ENCODE results near the gene FBXL3. TPM values are rescaled to one million over a fixed set of nuclear protein-coding genes. Genes with fewer than 3 reads are reported as not detected.

Gene FBXL3
- total and polyA plus RNA-seq, 2 of the 13 experiments (the other 11 are each of a cell fraction or from before 2014, with no cell fraction given) = 11.5 to 18.5 TPM

- peak; percentile 87 for TF ChIP-seq TP53 (CRISPR knock-in tag; conservative IDR thresholded peaks at IDR 0.05)
- peak; percentile 39; the same call in 1 of the 2 replicates for TF ChIP-seq FOSL1 (CRISPR knock-in tag; IDR thresholded peaks at IDR 0.05; ENCODE audit: borderline replicate concordance)
- no peak for TF ChIP-seq KLF11 (CRISPR knock-in tag; IDR thresholded peaks at IDR 0.05)
- TF ChIP-seq ZNF557 (CRISPR knock-in tag; IDR thresholded peaks at IDR 0.05) = peak; percentile 87; the same call in 1 of the 2 replicates
- no peak; the same call in none of the 2 replicates for TF ChIP-seq ZBED4 (CRISPR knock-in tag; IDR thresholded peaks at IDR 0.05; ENCODE audit: borderline replicate concordance)
- peak; percentile 65; the same call in 1 of the 2 replicates for TF ChIP-seq THAP9 (CRISPR knock-in tag; IDR thresholded peaks at IDR 0.05; ENCODE audit: borderline replicate concordance)
- no peak for TF ChIP-seq ADNP (CRISPR knock-in tag; IDR thresholded peaks at IDR 0.05)
- TF ChIP-seq PPARG (CRISPR knock-in tag; conservative IDR thresholded peaks at IDR 0.05) = no peak
- TF ChIP-seq KDM2A (CRISPR knock-in tag; IDR thresholded peaks at IDR 0.05; ENCODE audit: borderline replicate concordance, low read depth) = peak; percentile 90
- no peak for TF ChIP-seq EZH2 (conservative IDR thresholded peaks at IDR 0.05; ENCODE audit: low read depth, low read length)
- TF ChIP-seq MAFK (conservative IDR thresholded peaks at IDR 0.05 in 1 of 2, IDR thresholded peaks at IDR 0.05 in 1 of 2; ENCODE audit: low read length in 2 of 2) = no peak
- TF ChIP-seq ZNF766 (CRISPR knock-in tag; IDR thresholded peaks at IDR 0.05; ENCODE audit: borderline replicate concordance) = peak; percentile 95
- TF ChIP-seq ZMYM4 (CRISPR knock-in tag; IDR thresholded peaks at IDR 0.05) = peak; percentile 92
- peak; percentile 52 for TF ChIP-seq RXRA (CRISPR knock-in tag; IDR thresholded peaks at IDR 0.05)
- no peak for TF ChIP-seq ZNF713 (CRISPR knock-in tag; IDR thresholded peaks at IDR 0.05)
- peak; percentile 92 for TF ChIP-seq UBTF (CRISPR knock-in tag; IDR thresholded peaks at IDR 0.05)
- TF ChIP-seq ZNF513 (CRISPR knock-in tag; conservative IDR thresholded peaks at IDR 0.05) = 0 out of 2 replicates have a peak, but pooled peaks have one; percentile 56
- peak; percentile 81; the same call in 1 of the 2 replicates for TF ChIP-seq FOXC1 (CRISPR knock-in tag; IDR thresholded peaks at IDR 0.05; ENCODE audit: borderline replicate concordance)
- TF ChIP-seq MED13 (CRISPR knock-in tag; IDR thresholded peaks at IDR 0.05) = peak; percentile 82
Measured at GRCh38 chr13:76991796-76992547, 35.0 kb downstream of the FBXL3 start, which contains the start of gene CLN5 (continued).

Data from HepG2 (cell line).